H7 (cell line): ENCODE results near the gene TNXB. TPM values are rescaled to one million over a fixed set of nuclear protein-coding genes. Genes with fewer than 3 reads are reported as not detected.
"Not testable (repeated sequence)": the region's sequence is repeated elsewhere in the genome, so short reads cannot be mapped to it uniquely, and the experiment has no call there.

Source experiments
- DNase-seq: peaks from one replicate; pipeline ENCODE4 v3.0.0; 2012
- H3K27me3 ChIP-seq: 2 replicates; pipeline ENCODE4 v1.6.0; 2011; ENCODE audit warnings: mild to moderate bottlenecking, low read length; ENCODE audit not compliant: control insufficient read depth, insufficient read depth
- H3K36me3 ChIP-seq: replicated peaks from 2 replicates; pipeline ENCODE4 v1.5.1; 2011; ENCODE audit warnings: low read length; ENCODE audit not compliant: control insufficient read depth, insufficient read depth
- H3K4me3 ChIP-seq: 2 replicates; pipeline ENCODE4 v1.5.1; 2011; ENCODE audit warnings: low read depth, mild to moderate bottlenecking, control low read depth, low read length, moderate library complexity; ENCODE audit not compliant: insufficient read depth
- total RNA-seq: library from RNA; depleted of rRNA; stranded (reverse); fragments of >200 nt; shearing (Covaris generic); gene quantifications from 2 replicates; pipeline ENCODE4 v1.2.3, GENCODE V29; 2014

TNXB gene
- total RNA-seq, 1 experiment from 2014 or later = 4.4 TPM

DNA sequence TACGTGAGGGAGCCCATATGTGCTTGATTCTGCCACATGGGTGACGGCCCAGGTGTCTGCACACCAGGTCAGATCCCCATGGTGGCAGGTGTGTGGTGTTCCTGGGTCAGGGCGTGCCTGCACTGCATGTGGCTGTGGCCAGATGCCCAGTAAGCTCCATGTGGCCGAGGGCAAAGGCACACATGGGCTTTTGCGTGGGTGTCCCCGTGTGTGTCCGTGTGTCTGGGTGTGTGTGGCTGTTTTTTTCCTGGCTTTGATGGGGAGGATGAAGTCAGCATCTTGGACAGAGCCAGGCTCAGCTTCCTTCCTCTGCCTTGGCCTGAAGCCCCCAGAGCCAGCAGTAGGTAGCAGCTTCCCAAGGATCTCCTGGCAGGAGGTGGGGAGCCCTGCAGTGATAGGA, 1.5 kb upstream of the TNXB start:
- H3K4me3 ChIP-seq = no peak overlapping the region
- no peaks in the 10 kb centered on the region; the same call in none of the 2 replicates for H3K36me3 ChIP-seq
- peaks cover 20% of the 10 kb centered on the region for H3K27me3 ChIP-seq
- no peak for DNase-seq

DNA sequence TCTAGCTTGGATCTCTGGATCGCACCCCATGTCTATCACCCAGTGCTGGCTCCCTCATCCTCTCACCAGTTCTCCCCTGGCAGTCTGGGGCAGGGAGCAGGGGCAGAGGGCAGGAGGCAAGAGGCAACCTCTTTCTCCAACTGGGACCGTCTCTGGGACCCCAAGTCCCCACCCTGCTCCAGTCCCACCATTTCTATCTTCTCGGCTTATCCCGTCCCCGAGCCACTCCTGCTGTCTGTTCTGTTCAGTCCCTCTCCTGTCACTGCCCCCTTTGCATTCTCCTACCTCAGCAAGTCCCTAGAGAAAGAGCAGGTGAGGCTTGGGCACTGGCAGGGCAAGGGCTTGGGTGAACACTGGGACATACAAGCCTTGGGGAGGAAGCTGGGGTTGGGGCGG, 625 bp upstream of the TNXB start:
- DNase-seq = no peak
- no peaks in the 10 kb centered on the region for H3K36me3 ChIP-seq
- H3K27me3 ChIP-seq = peaks cover 20% of the 10 kb centered on the region
- H3K4me3 ChIP-seq = no peak overlapping the region

DNA sequence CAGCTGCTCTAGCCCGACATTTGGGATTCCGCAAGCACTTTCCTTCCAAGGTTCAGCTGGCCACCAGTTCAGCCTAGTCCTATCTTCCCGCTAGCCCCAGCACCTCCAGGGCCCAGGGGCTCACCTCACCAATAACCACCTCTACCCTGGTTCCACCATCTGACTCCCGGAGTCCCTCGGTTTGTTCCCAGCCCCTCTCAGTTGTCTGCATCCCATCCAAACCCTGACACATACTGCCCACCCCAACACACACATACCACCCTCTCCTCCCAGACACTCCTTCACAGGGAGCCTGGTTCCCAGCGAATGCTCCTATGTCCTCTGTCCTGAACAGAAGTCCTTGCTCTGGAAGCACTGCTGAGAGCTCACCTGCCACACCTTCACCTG, 418 bp downstream of the TNXB start:
- peaks cover 20% of the 10 kb centered on the region for H3K27me3 ChIP-seq
- H3K4me3 ChIP-seq = no peak overlapping the region; the same call in 1 of the 2 replicates
- DNase-seq = no peak
- H3K36me3 ChIP-seq = no peaks in the 10 kb centered on the region

DNA sequence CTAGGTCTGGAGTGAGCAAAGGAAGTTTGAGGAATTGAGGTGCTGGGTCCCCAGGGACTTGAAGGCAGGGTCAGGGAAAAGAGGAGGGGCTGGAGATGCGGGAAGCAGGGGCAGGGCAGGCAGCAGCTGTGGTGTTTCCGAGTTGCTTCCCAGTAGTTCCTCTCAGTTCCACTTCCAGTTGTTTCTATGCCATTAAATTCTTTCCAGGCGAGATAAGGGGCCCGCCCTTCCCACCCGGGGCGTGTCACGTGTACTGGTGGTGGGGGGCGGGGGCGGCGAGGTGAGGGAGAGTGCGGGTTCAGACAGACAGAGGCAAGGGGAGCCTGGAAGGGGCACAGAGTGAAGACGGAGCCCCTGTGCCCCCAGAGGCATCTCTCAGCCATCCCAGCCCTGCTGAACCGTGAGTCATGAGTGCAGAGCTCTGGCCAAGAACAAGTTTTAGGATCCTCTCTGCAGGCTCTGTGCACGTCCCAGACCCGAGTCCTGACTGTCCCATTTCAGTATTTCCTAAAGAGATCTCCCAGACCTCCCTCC, 977 bp downstream of the TNXB start:
- H3K36me3 ChIP-seq = no peaks in the 10 kb centered on the region
- no peak overlapping the region for H3K4me3 ChIP-seq
- DNase-seq = peak; percentile 70
- H3K27me3 ChIP-seq = peaks cover 20% of the 10 kb centered on the region

DNA sequence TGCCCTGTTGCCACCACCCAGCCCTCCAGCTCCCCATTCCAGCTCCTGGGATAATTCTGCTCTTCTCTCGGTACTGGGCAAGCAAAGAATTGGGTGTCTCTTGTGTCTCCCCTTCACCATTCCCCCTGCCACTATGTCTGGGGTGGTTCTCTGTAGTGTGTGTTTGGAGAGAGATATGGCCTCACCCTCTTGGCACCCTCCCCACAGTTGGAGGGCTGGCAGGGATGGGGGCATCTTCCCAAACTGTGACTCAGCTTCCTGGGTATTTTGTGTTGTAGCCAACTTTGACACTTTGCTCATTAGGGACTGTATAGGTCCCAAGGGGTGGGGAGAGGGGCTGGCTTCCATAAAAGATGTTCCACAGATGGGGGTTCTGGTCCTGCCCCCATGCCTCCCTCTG, 1.7 kb downstream of the TNXB start:
- Histone ChIP-seq H3K36me3 (no peaks in the 10 kb centered on the region), H3K4me3 (no peak overlapping the region), H3K27me3 (peaks cover 20% of the 10 kb centered on the region)
- no peak for DNase-seq

DNA sequence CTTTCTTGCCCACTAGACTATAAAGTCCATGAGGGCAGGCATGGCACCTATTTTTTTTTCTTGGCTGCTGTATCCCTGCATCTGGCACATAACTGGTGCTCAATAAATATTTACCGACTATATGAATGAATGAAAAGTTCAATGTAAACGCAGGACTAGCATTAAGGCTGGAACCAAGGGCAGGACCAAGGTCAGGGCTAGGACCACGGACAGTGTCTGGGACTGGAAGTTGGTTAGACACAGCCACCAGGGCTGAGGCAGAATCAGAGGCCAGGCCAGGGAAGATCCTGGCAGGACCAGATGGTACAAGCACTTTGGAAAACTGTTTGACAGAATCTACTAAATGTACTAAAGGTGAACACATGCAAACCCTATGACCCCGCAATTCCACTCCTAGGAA, 3.7 kb downstream of the TNXB start:
- peaks cover 20% of the 10 kb centered on the region for H3K27me3 ChIP-seq
- DNase-seq = no peak
- H3K4me3 ChIP-seq = no peak overlapping the region
- H3K36me3 ChIP-seq = no peaks in the 10 kb centered on the region

DNA sequence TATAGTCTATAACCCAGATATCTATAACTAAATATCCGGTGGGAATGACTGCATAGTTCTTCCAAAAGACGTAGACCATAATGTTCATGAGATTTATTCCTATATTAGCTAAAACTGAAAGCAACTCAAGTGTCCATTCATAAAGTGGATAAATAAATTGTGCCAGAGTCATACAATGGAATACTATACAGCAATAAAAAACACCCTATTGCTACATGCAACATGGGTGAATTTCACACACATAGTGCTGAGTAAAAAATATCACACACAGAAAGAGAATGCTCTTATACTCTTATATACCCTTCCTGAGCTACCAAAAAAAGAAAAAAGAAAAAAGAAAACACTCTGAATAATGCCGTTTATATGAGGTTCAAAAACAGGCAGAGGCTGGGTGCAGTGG, 6.9 kb downstream of the TNXB start:
- H3K4me3 ChIP-seq = no peak overlapping the region
- no peak for DNase-seq
- peaks cover 2% of the 10 kb centered on the region; the same call in 1 of the 2 replicates for H3K27me3 ChIP-seq
- no peaks in the 10 kb centered on the region for H3K36me3 ChIP-seq

DNA sequence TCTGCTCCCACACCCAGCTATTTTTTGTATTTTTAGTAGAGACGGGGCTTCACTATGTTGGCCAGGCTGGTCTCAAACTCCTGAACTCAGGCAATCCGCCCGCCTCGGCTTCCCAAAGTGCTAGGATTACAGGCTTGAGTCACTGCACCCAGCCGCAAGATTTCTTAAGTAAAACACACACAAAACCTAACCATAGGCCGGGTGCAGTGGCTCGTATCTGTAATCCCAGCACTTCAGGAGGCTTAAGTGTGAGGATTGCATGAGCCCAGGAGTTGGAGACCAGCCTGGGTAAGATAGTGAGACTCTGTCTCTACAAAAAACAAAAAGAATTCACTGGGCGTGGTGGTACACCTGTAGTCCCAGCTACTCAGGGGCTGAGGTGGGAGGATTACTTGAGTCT, 8.9 kb downstream of the TNXB start:
- not testable (repeated sequence) for DNase-seq, H3K27me3 ChIP-seq, H3K4me3 ChIP-seq, H3K36me3 ChIP-seq

DNA sequence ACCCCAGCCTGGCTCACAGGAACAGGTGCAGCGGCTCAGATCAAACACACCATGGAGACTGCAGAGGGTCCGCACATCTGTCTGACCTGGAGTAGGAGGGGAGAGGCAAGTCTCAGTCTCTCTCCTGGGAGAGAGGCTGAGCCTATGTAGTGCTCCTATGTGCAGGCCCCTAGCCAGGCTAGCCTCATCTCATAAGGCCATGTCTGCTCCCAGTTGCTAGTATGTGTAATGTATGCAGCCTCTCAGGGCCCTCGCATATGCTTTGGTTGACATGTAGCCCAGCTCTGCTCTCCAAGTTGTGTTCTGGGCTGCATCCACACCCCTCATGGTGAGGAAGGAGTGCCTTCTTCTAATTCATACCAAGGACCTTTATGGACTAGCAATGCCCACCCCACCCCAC, 11.8 kb downstream of the TNXB start:
- H3K27me3 ChIP-seq = no peaks in the 10 kb centered on the region

DNA sequence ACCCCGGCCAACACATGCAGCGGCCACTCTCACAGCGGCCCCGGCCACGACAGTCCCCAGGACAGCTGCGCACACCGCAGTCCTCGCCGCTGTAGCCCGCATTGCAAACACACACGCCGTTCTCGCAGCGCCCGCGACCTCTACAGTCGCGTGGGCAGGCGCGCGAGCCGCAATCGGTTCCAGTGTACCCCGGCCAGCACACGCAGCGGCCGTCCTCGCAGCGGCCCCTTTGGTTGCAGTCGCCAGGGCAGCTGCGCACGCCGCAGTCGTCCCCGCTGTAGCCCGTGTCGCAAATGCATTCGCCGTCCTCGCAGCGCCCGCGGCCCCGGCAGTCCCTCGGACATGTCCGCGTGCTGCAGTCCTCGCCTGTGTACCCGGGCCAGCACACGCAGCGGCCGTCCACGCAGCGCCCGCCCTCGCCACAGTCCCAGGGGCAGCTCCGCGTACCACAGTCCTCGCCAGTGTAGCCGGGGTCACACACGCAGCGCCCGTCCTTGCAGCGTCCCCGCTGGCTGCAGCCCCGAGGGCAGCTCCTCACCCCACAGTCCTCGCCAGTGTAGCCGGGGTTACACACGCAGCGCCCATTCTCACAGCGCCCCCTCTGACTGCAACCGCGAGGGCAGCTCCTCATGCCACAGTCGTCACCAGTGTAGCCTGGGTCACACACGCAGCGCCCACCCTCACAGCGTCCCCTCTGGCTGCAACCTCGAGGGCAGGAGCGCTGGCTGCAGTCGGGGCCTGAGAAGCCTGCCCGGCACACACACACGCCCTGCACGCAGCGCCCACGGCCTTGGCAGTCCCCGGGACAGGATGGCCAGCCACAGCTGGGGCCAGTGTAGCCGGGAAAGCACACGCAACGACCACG, 12.5 kb downstream of the TNXB start:
- no peak overlapping the region for H3K4me3 ChIP-seq
- no peaks in the 10 kb centered on the region for H3K27me3 ChIP-seq
- DNase-seq = peak; percentile 81
- H3K36me3 ChIP-seq = no peaks in the 10 kb centered on the region

More for the DNA sequence above, 11.8 kb downstream of the TNXB start:
- no peak overlapping the region for H3K4me3 ChIP-seq
- DNase-seq = no peak
- no peaks in the 10 kb centered on the region for H3K36me3 ChIP-seq

DNA sequence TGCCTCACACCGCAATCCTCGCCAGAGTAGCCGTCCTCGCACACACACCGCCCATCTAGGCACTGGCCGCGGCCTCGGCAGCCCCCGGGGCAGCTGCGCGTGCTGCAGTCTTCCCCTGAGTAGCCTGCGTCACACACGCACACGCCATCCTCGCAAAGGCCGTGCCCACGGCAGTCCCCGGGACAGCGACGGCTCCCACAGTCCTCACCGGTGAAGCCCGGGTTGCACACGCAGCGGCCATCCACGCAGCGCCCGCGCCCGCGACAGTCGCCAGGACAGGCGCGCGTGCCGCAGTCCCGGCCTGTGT, 13.1 kb downstream of the TNXB start:
- no peaks in the 10 kb centered on the region for H3K27me3 ChIP-seq
- no peak overlapping the region for H3K4me3 ChIP-seq
- no peaks in the 10 kb centered on the region for H3K36me3 ChIP-seq
- DNase-seq = peak; percentile 61

DNA sequence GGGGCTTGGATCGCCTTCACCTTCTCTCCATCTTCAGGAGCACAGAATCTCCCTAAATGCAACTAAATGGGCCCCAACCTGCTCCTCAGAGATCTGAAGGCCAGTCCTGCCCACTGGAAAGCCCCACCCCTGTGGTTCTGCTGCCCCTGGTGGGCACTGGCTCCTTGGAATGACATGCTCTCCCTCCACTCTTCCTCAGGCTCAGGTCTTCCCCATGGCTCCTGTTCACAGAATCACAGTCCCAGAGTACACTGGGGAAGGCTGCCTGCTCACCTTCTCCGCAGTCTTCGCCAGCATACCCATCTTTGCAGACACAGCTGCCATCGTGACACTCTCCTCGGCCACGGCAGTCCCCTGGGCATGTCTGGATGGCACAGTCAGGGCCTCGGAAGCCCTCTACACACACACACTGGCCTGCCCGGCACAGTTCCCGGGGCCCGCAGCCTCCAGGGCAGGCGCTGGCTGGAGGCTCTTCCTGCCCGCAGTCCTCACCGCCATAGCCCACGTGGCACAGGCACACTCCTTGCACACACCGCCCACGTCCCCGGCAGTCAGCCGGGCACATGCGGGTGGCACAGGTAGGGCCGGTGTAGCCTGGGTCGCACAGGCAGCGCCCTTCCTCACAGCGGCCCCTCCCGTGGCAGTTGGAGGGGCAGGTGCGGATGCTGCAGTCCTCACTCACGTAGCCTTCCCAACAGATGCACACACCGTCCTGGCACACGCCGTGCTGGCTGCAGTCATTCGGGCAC, 13.6 kb downstream of the TNXB start:
- Histone ChIP-seq H3K27me3 (no peaks in the 10 kb centered on the region), H3K36me3 (no peaks in the 10 kb centered on the region), H3K4me3 (no peak overlapping the region)
- peak; percentile 78 for DNase-seq

DNA sequence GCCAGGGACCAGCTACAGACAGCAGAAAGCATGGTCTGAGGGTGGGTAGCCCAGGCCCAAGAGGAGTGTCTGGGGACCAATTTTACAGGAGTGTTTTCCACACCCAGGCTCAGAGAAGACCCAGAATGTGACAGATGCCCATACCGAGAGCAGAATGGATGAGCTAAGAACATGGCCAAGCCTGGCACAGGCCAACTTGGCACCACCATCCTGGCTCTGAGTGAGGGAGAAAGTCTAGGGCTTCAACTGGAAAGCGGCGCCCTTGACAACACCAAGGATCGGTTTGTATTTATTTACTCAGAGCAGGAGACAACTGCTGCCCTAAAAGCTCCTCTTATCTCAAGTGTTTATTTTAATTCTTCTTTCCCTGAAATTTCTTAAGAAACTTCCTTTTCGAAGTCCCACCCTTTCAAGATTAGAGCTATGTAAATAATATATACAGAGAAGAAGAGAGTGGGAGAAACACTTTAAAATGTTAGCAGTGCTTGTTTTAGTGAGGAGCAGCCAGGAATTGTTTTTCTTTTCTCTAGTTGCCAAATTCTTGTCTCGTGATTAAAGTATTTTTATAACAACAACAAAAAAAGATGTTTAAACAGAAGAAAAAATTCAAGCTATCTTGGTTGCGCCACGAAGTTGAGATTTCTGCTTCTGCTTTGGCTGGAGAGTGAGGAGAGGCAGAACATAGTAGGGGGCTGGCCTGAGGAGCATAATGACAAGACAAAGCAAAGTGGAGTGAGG, 16.2 kb downstream of the TNXB start:
- H3K36me3 ChIP-seq = no peaks in the 10 kb centered on the region
- H3K27me3 ChIP-seq = no peaks in the 10 kb centered on the region
- no peak for DNase-seq
- no peak overlapping the region for H3K4me3 ChIP-seq

DNA sequence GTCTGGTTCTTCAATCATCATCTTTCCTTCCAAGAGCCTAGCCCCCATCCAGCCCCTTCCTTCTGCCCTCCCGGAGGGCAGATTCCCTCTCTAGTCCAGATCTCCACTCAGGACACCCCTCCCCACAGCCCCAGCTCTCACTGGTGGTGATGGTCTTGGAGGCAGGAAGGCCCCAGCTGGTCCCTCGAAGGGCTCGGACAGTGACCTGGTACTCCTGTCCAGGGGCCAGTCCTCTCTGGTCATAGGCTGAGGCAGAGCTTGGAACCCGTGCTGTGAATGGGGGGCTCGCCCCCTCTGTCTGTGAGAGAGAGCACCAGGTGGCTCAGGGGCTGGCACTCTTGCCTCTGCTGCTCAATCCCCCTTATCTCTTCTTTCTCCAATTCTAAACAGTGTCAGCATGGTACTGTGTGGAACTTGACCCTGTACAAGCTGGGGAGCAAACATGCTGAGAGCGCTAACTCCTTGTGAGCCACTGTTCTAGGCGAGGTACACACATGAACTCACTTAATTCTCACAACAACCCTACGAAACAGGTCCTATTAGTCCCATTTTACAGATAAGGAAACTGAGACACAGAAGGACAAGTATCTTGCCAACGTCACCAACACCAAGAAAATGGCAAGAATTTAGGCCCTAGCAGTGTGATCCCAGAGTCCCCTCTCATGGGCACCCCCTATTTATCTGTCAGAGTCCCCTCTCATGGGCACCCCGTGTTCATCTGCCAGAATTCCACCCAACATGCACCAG, 19.9 kb downstream of the TNXB start:
- H3K36me3 ChIP-seq = no peaks in the 10 kb centered on the region
- no peak overlapping the region for H3K4me3 ChIP-seq
- H3K27me3 ChIP-seq = peaks cover 11% of the 10 kb centered on the region
- DNase-seq = no peak
